ENCODE data around the gene TMEM201. TPM values are rescaled to one million over a fixed set of nuclear protein-coding genes. Genes with fewer than 3 reads are reported as not detected.

The TMEM201 gene
- total and polyA plus RNA-seq, 2 of the 4 experiments (the other 2 are of a cell fraction), result 1.3 to 8.7 TPM

GRCh38 chr1:9663257-9663656 lies 74.5 kb downstream of the TMEM201 start:
- Histone ChIP-seq H4K91ac (ENCODE audit: insufficient read depth, low read depth, low read length) (no peak overlapping the region), H3K56ac (ENCODE audit: extremely low read depth, insufficient read depth, low read length) (no peak overlapping the region), H4K20me1 (ENCODE audit: insufficient read depth, low read length) (no peaks in the 10 kb centered on the region), H4K5ac (ENCODE audit: low read depth, low read length) (no peak overlapping the region), H3K36me3 (ENCODE audit: control insufficient read depth, insufficient read depth, low read length) (no peaks in the 10 kb centered on the region), H3K27me3 (ENCODE audit: control insufficient read depth, insufficient read depth, low read length) (no peaks in the 10 kb centered on the region), H2BK120ac (ENCODE audit: low read depth, low read length) (no peak overlapping the region), H3K14ac (replicated peaks; ENCODE audit: low read depth, low read length) (no peak overlapping the region), H2BK20ac (ENCODE audit: low read depth, low read length) (no peak overlapping the region), H3K79me1 (ENCODE audit: low read depth in 1 of 2, low read length in 2 of 2) (no peaks in the 10 kb centered on the region), H2BK5ac (ENCODE audit: low read depth, low read length, poor library complexity, severe bottlenecking) (no peak overlapping the region), H3K9me3 (ENCODE audit: control insufficient read depth, insufficient read depth, low read length) (no peaks in the 10 kb centered on the region), H2BK15ac (ENCODE audit: low read depth, low read length) (no peak overlapping the region), H3K4ac (ENCODE audit: low read depth, low read length) (no peak overlapping the region), H3K4me3 (ENCODE audit: insufficient read depth, low read depth, low read length) (no peak overlapping the region), H4K8ac (ENCODE audit: low read depth in 2 of 2, low read length in 2 of 2) (no peak overlapping the region), H3K9ac (ENCODE audit: low read depth, low read length) (no peak overlapping the region), H3K9me1 (ENCODE audit: insufficient read depth, low read length) (0 out of 2 replicates have a peak, but pooled peaks cover 3% of the 10 kb centered on the region), H2AFZ (replicated peaks; ENCODE audit: low read length, poor library complexity) (no peak overlapping the region), H2AK9ac (replicated peaks; ENCODE audit: low read depth, low read length, poor library complexity) (no peak overlapping the region), H2AK5ac (ENCODE audit: low read depth, low read length) (no peak overlapping the region), H3K23ac (ENCODE audit: low read depth, low read length) (no peak overlapping the region), H3K18ac (ENCODE audit: low read depth, low read length) (no peak overlapping the region), H3K27ac (ENCODE audit: insufficient read depth, low read length) (no peak overlapping the region), H3K4me1 (ENCODE audit: control insufficient read depth, insufficient read depth, low read length) (peaks cover 5% of the 10 kb centered on the region; the same call in 1 of the 2 replicates), H3K4me2 (ENCODE audit: low read depth, low read length) (no peak overlapping the region)
- DNase-seq, result no peak
- no peak for ATAC-seq (ENCODE audit: low read depth)
- CTCF ChIA-PET, result no interaction called here
- WGBS, 2 experiments (ENCODE audit: extremely low coverage in 2 of 2, insufficient read length in 1 of 2), result 97% methylated on average over 5 of the region's 6 CpGs; no CpG with 5 or more reads in 1 of the 2 experiments
- intact Hi-C loops (cut with micrococcal nuclease), result no loop called here
- POLR2A ChIA-PET (ENCODE audit: unreplicated experiment), result no interaction called here
- dilution Hi-C loops (cut with HindIII; ENCODE audit: low sequenced_read_pairs, unreplicated experiment), result no loop called here
- in situ Hi-C loops (cut with MboI; ENCODE audit: low sequenced_read_pairs), result no loop called here
- TF ChIP-seq CHD1 (IDR thresholded peaks at IDR 0.05; ENCODE audit: low read depth, low read length) (no peak), MXI1 (IDR thresholded peaks at IDR 0.05; ENCODE audit: borderline replicate concordance, low read depth, low read length) (no peak), USF2 (IDR thresholded peaks at IDR 0.05; ENCODE audit: low read depth, low read length) (no peak), CEBPB (IDR thresholded peaks at IDR 0.05; ENCODE audit: low read depth, low read length) (no peak), RFX5 (IDR thresholded peaks at IDR 0.05; ENCODE audit: low read depth, low read length) (no peak), MAZ (IDR thresholded peaks at IDR 0.05; ENCODE audit: borderline replicate concordance, low read depth, low read length) (no peak), RCOR1 (IDR thresholded peaks at IDR 0.05; ENCODE audit: insufficient replicate concordance, low read length) (no peak), SMC3 (IDR thresholded peaks at IDR 0.05; ENCODE audit: low read depth, low read length) (no peak), CTCF (conservative IDR thresholded peaks at IDR 0.05; ENCODE audit: low read depth, low read length) (no peak), NFE2L2 (IDR thresholded peaks at IDR 0.05; ENCODE audit: low read depth, low read length) (no peak), MAFK (IDR thresholded peaks at IDR 0.05; ENCODE audit: low read depth, low read length) (no peak), FOS (IDR thresholded peaks at IDR 0.05; ENCODE audit: low read depth, low read length) (no peak), RAD21 (IDR thresholded peaks at IDR 0.05; ENCODE audit: low read length) (no peak), ELK1 (IDR thresholded peaks at IDR 0.05; ENCODE audit: borderline replicate concordance, low read depth, low read length) (no peak), POLR2A (IDR thresholded peaks at IDR 0.05; ENCODE audit: low read depth, low read length) (no peak), BHLHE40 (IDR thresholded peaks at IDR 0.05; ENCODE audit: low read depth, low read length) (no peak)
- no TSS peak for BruUV-seq (replicated peaks)

All from IMR-90 (cell line).